CD14-positive monocyte (primary cell): ENCODE results near the gene KRTAP4-6. TPM values are rescaled to one million over a fixed set of nuclear protein-coding genes. Genes with fewer than 3 reads are reported as not detected.

Experiments used
- DNase-seq, 3 donors: peaks; one replicate each; pipeline ENCODE4 v3.0.0-alpha.2; 2011 to 2022
- H2AFZ ChIP-seq: 2 replicates; pipeline ENCODE4 v1.6.0; 2012; ENCODE audit warnings: mild to moderate bottlenecking, low read depth, low read length, inconsistent platforms; ENCODE audit not compliant: insufficient read depth, poor library complexity, severe bottlenecking
- H3K27ac ChIP-seq, 2 donors: 1 replicate in 1 of 2; 2 replicates in 1 of 2; pipeline ENCODE4 v1.5.1; 2012 to 2013; ENCODE audit warnings: low read length in 2 of 2, control low read depth in 1 of 2, inconsistent platforms in 1 of 2, low read depth in 1 of 2, mild to moderate bottlenecking in 1 of 2
- H3K27me3 ChIP-seq, 2 donors: one replicate each; pipeline versions ENCODE4 v1.6.0 to v1.6.1; 2011 to 2013; ENCODE audit warnings: low read length in 2 of 2; ENCODE audit not compliant: control insufficient read depth in 2 of 2, insufficient read depth in 2 of 2
- H3K36me3 ChIP-seq, 2 donors: replicated peaks in 1 of 2; 1 replicate in 1 of 2; 2 replicates in 1 of 2; pipeline versions ENCODE4 v1.5.1 to v1.6.1; 2012 to 2013; ENCODE audit warnings: low read length in 2 of 2, control low read depth in 1 of 2, inconsistent platforms in 1 of 2, mild to moderate bottlenecking in 1 of 2; ENCODE audit not compliant: insufficient read depth in 2 of 2, control insufficient read depth in 1 of 2
- H3K4me1 ChIP-seq, 2 donors: 1 replicate in 1 of 2; 2 replicates in 1 of 2; pipeline versions ENCODE4 v1.5.1 to v1.6.1; 2012 to 2013; ENCODE audit warnings: low read length in 2 of 2, control low read depth in 1 of 2, inconsistent platforms in 1 of 2, mild to moderate bottlenecking in 1 of 2, moderate library complexity in 1 of 2; ENCODE audit not compliant: insufficient read depth in 2 of 2, control insufficient read depth in 1 of 2
- H3K4me2 ChIP-seq: replicated peaks from 2 replicates; pipeline ENCODE3; 2012; ENCODE audit warnings: low read length, moderate library complexity, mild to moderate bottlenecking; ENCODE audit not compliant: poor library complexity, severe bottlenecking; ENCODE audit errors: extremely low read depth
- H3K4me3 ChIP-seq, 3 experiments: fragments of 200-600 bp in 1 of 3; sonication (generic) in 1 of 3; replicated peaks in 1 of 3; 1 replicate in 2 of 3; 2 replicates in 1 of 3; pipeline ENCODE4 v1.5.1; 2011 to 2013; ENCODE audit warnings: low read length in 3 of 3, mild to moderate bottlenecking in 3 of 3, control low read depth in 2 of 3, low read depth in 2 of 3, inconsistent platforms in 1 of 3, moderate library complexity in 1 of 3
- H3K79me2 ChIP-seq: 2 replicates; pipeline ENCODE4 v1.6.0; 2012; ENCODE audit warnings: mild to moderate bottlenecking, control low read depth, inconsistent platforms, low read length, moderate library complexity; ENCODE audit not compliant: insufficient read depth
- H3K9ac ChIP-seq: 2 replicates; pipeline ENCODE4 v1.6.0; 2017; ENCODE audit warnings: low read length, mild to moderate bottlenecking; ENCODE audit not compliant: insufficient read depth, poor library complexity, severe bottlenecking
- H3K9me3 ChIP-seq, 2 donors: replicated peaks in 1 of 2; 1 replicate in 1 of 2; 2 replicates in 1 of 2; pipeline versions ENCODE4 v1.5.1 to v1.6.1; 2012 to 2013; ENCODE audit warnings: low read length in 2 of 2, control low read depth in 1 of 2; ENCODE audit not compliant: control insufficient read depth in 1 of 2, insufficient read depth in 1 of 2
- H4K20me1 ChIP-seq: 2 replicates; pipeline ENCODE4 v1.6.0; 2012; ENCODE audit warnings: mild to moderate bottlenecking, low read length, control low read depth, moderate library complexity; ENCODE audit not compliant: insufficient read depth
- H3K27ac Mint-ChIP-seq, 7 donors: one replicate each; pipeline ENCODE4 v1.8.0; 2020; ENCODE audit warnings: mild to moderate bottlenecking in 7 of 7, mixed read lengths in 7 of 7, moderate library complexity in 6 of 7, inconsistent platforms in 2 of 7
- H3K27me3 Mint-ChIP-seq, 3 donors: one replicate each; pipeline ENCODE4 v1.8.0; 2021 to 2022; ENCODE audit warnings: low read depth in 3 of 3, mild to moderate bottlenecking in 3 of 3, mixed read lengths in 3 of 3, moderate library complexity in 3 of 3, inconsistent platforms in 1 of 3
- H3K36me3 Mint-ChIP-seq, 2 donors: one replicate each; pipeline ENCODE4 v1.8.0; 2020; ENCODE audit warnings: mixed read lengths in 2 of 2, inconsistent platforms in 1 of 2, mild to moderate bottlenecking in 1 of 2
- H3K4me1 Mint-ChIP-seq: one replicate; pipeline ENCODE4 v1.8.0; 2020; ENCODE audit warnings: mild to moderate bottlenecking, mixed read lengths
- H3K4me3 Mint-ChIP-seq, 2 donors: one replicate each; pipeline ENCODE4 v1.8.0; 2020; ENCODE audit warnings: mild to moderate bottlenecking in 2 of 2, mixed read lengths in 2 of 2, moderate library complexity in 1 of 2
- H3K9me3 Mint-ChIP-seq, 7 donors: one replicate each; pipeline ENCODE4 v1.8.0; 2020 to 2022; ENCODE audit warnings: mixed read lengths in 7 of 7, mild to moderate bottlenecking in 6 of 7, moderate library complexity in 6 of 7, inconsistent platforms in 2 of 7
- WGBS: methylation state at CpG from one replicate; pipeline ENCODE4 v1.1.5; 2013; ENCODE audit warnings: missing lambda C conversion rate; ENCODE audit not compliant: insufficient coverage; 5-methylcytosine and 5-hydroxymethylcytosine counted together
- intact Hi-C, 2 donors: fragments of 100-400 bp; cut with micrococcal nuclease; formaldehyde crosslinking; loops; one replicate each; pipeline versions ENCODE4 v1.15.0 to v1.15.1; 2023
- polyA plus RNA-seq, 3 donors: library from polyadenylated mRNA; depleted of rRNA in 1 of 3; unstranded in 2 of 3; stranded (reverse) in 1 of 3; fragments of 300-500 nt in 2 of 3; fragments of >200 nt in 1 of 3; fragmentation: Illumina TruSeq in 2 of 3; gene quantifications; 1 replicate in 2 of 3; 2 replicates in 1 of 3; pipeline ENCODE4 v1.2.3, GENCODE V29; 2012 to 2021
- TF ChIP-seq, protein P1 (sequence below): fragments of 200-600 bp; IDR thresholded peaks from one replicate; pipeline ENCODE4 v1.8.0; 2022; ENCODE audit warnings: antibody characterized with exemption, mild to moderate bottlenecking

Gene KRTAP4-6
- polyA plus RNA-seq, 3 donors, result not detected

DNA sequence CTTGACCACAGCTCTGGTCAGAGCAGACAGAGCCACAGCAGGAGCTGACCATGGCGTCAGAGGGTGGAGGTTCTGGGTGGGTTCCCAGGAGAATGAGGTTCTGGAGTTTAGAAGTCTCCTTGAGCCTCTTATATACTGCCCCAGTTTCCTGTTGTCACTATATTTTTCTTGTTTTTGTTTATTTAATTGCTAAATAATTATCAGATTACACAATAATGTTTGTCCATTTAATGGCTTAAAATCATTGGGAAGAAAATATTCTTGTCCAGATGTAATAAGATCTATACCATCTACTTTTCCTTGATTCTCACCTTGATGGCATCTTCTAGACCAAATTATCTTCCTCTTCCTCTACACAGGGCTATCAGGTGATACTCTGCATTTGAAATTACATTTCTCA lies 27.8 kb upstream of the KRTAP4-6 start, which contains the start of gene KRTAP4-3:
TSS of gene KRTAP4-3 (minus strand) at position 101 of the 400 bp plus-strand sequence. CDS start at position 52, 49 bp downstream.
- H4K20me1 ChIP-seq, result no peaks in the 10 kb centered on the region
- Mint-ChIP-seq H3K27ac (no peak within 1 kb of the TSS), H3K4me3 (no peak within 1 kb of the TSS), H3K36me3 (no peaks in the 10 kb centered on the region), H3K4me1 (no peaks in the 10 kb centered on the region), H3K9me3 (no peaks in the 10 kb centered on the region), H3K27me3 (peaks cover 0 to 4% (median 0%) of the 10 kb centered on the region in 3 donors)
- TF ChIP-seq, protein P1, sequence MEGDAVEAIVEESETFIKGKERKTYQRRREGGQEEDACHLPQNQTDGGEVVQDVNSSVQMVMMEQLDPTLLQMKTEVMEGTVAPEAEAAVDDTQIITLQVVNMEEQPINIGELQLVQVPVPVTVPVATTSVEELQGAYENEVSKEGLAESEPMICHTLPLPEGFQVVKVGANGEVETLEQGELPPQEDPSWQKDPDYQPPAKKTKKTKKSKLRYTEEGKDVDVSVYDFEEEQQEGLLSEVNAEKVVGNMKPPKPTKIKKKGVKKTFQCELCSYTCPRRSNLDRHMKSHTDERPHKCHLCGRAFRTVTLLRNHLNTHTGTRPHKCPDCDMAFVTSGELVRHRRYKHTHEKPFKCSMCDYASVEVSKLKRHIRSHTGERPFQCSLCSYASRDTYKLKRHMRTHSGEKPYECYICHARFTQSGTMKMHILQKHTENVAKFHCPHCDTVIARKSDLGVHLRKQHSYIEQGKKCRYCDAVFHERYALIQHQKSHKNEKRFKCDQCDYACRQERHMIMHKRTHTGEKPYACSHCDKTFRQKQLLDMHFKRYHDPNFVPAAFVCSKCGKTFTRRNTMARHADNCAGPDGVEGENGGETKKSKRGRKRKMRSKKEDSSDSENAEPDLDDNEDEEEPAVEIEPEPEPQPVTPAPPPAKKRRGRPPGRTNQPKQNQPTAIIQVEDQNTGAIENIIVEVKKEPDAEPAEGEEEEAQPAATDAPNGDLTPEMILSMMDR, result no peak
- DNase-seq, result no peak
- intact Hi-C loops, result no loop called here
- H3K27me3 ChIP-seq, result no peaks in the 10 kb centered on the region
- H3K27ac ChIP-seq, result no peak within 1 kb of the TSS
- H3K4me1 ChIP-seq, result no peaks in the 10 kb centered on the region
- H3K4me2 ChIP-seq, result no peak within 1 kb of the TSS
- H3K9me3 ChIP-seq, result no peaks in the 10 kb centered on the region
- H2AFZ ChIP-seq, result no peak within 1 kb of the TSS
- no peak within 1 kb of the TSS for H3K9ac ChIP-seq
- H3K79me2 ChIP-seq, result no peaks in the 10 kb centered on the region
- no peaks in the 10 kb centered on the region for H3K36me3 ChIP-seq
- WGBS, result no CpG with 5 or more reads among the region's 1 CpG
- no peak within 1 kb of the TSS for H3K4me3 ChIP-seq

DNA sequence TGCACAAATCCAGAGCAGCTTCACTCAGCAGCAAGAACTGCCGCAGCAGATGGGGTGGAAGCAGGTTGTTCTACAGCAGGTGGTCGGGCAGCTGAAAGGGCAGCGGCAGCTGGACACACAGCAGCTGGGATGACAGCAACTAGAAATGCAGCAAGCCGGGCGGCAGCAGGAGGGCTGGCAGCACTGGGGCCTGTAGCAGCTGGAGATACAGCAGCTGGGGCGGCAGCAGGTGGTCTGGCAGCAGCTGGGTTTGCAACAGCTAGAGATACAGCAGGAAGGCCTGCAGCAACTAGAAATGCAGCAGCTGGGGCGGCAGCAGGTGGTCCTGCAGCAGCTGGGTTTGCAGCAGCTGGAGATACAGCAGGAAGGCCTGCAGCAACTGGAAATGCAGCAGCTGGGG lies 27.2 kb upstream of the KRTAP4-6 start:
- Histone ChIP-seq H3K4me2 (no peak overlapping the region), H3K9me3 (no peaks in the 10 kb centered on the region), H3K27ac (no peak overlapping the region), H4K20me1 (no peaks in the 10 kb centered on the region), H3K36me3 (no peaks in the 10 kb centered on the region), H3K27me3 (no peaks in the 10 kb centered on the region), H3K4me3 (no peak overlapping the region), H2AFZ (no peak overlapping the region), H3K9ac (no peak overlapping the region), H3K4me1 (no peaks in the 10 kb centered on the region), H3K79me2 (no peaks in the 10 kb centered on the region)
- no peaks in the 10 kb centered on the region for H3K4me1 Mint-ChIP-seq
- peaks cover 0 to 4% (median 0%) of the 10 kb centered on the region in 3 donors for H3K27me3 Mint-ChIP-seq
- 97% methylated on average over 7 of the region's 7 CpGs for WGBS
- intact Hi-C loops, result no loop called here
- H3K27ac Mint-ChIP-seq, result no peak overlapping the region
- no peak for DNase-seq
- H3K4me3 Mint-ChIP-seq, result no peak overlapping the region
- TF ChIP-seq, protein P1, result no peak
- H3K9me3 Mint-ChIP-seq, result no peaks in the 10 kb centered on the region
- H3K36me3 Mint-ChIP-seq, result no peaks in the 10 kb centered on the region
